SK-N-SH (cell line): ENCODE measurements around the gene CHST1. TPM values are rescaled to one million over a fixed set of nuclear protein-coding genes. Genes with fewer than 3 reads are reported as not detected.

Experiments
- CTCF ChIA-PET: fragments of 300-600, 350-600 bp; formaldehyde crosslinking; extraction: SDS; loops from one replicate; lab custom pipeline; 2021; lab: Yijun Ruan, JAX
- POLR2A ChIA-PET: fragments of 350-600 bp; sonication (Branson Sonifier 250); formaldehyde crosslinking; extraction: SDS; loops from one replicate; lab custom pipeline; 2020; ENCODE audit warnings: antibody characterized with exemption, inconsistent platforms; lab: Yijun Ruan, JAX
- DNase-seq: peaks from one replicate; pipeline ENCODE4 v3.0.0; 2012
- H2AFZ ChIP-seq: fragments of 200-600 bp; sonication (generic); 2 replicates; pipeline ENCODE4 v1.8.1; 2016; ENCODE audit warnings: antibody characterized with exemption, mild to moderate bottlenecking, low read depth
- H3F3A ChIP-seq: fragments of 200-600 bp; sonication (generic); replicated peaks from 2 replicates; pipeline ENCODE3; 2016; ENCODE audit warnings: antibody characterized with exemption, mild to moderate bottlenecking; ENCODE audit not compliant: insufficient read depth
- H3K27ac ChIP-seq, 2 experiments: fragments of 200-500 bp in 1 of 2; fragments of 200-600 bp in 1 of 2; sonication (Bioruptor generic) in 1 of 2; sonication (generic), shearing (Covaris generic) in 1 of 2; 2 replicates each; pipeline versions ENCODE4 v1.5.1 to v1.6.1; 2014 to 2016; ENCODE audit warnings: low read depth in 2 of 2, inconsistent platforms in 1 of 2, low read length in 1 of 2, mild to moderate bottlenecking in 1 of 2, mixed read lengths in 1 of 2
- H3K27me3 ChIP-seq: fragments of 200-600 bp; sonication (generic), shearing (Covaris generic); 2 replicates; pipeline ENCODE4 v1.6.1; 2016; ENCODE audit warnings: mixed run types; ENCODE audit not compliant: insufficient read depth
- H3K36me3 ChIP-seq, 2 experiments: fragments of 200-500 bp in 1 of 2; fragments of 200-600 bp in 1 of 2; sonication (Bioruptor generic) in 1 of 2; sonication (generic) in 1 of 2; replicated peaks in 1 of 2; 2 replicates each; pipeline versions ENCODE3 to v1.5.1; 2014 to 2016; ENCODE audit warnings: low read length in 1 of 2, mild to moderate bottlenecking in 1 of 2; ENCODE audit not compliant: insufficient read depth in 2 of 2, control insufficient read depth in 1 of 2
- H3K4me1 ChIP-seq, 2 experiments: fragments of 200-500 bp in 1 of 2; fragments of 200-600 bp in 1 of 2; sonication (Bioruptor generic) in 1 of 2; sonication (generic), shearing (Covaris generic) in 1 of 2; 2 replicates each; pipeline versions ENCODE4 v1.5.1 to v1.6.1; 2014 to 2016; ENCODE audit warnings: low read depth in 1 of 2, low read length in 1 of 2, mixed run types in 1 of 2; ENCODE audit not compliant: insufficient read depth in 2 of 2, control insufficient read depth in 1 of 2
- H3K4me2 ChIP-seq: fragments of 200-600 bp; sonication (generic), shearing (Covaris generic); 2 replicates; pipeline ENCODE4 v1.6.1; 2017; ENCODE audit warnings: mixed run types
- H3K4me3 ChIP-seq, 2 experiments: fragments of 200-500 bp in 1 of 2; fragments of 200-600 bp in 1 of 2; sonication (Bioruptor generic) in 1 of 2; sonication (generic), shearing (Covaris generic) in 1 of 2; 2 replicates each; pipeline versions ENCODE4 v1.5.1 to v1.8.1; 2014 to 2016; ENCODE audit warnings: low read depth in 2 of 2, inconsistent platforms in 1 of 2, low read length in 1 of 2, mild to moderate bottlenecking in 1 of 2, mixed read lengths in 1 of 2, moderate library complexity in 1 of 2
- H3K79me2 ChIP-seq: fragments of 200-600 bp; sonication (generic); 2 replicates; pipeline ENCODE4 v1.8.1; 2017; ENCODE audit warnings: mild to moderate bottlenecking; ENCODE audit not compliant: insufficient read depth
- H3K9ac ChIP-seq: fragments of 200-600 bp; sonication (generic); 2 replicates; pipeline ENCODE4 v1.6.1; 2017; ENCODE audit warnings: mixed run types
- H3K9me2 ChIP-seq: fragments of 200-600 bp; sonication (generic); 2 replicates; pipeline ENCODE4 v1.6.1; 2017; ENCODE audit warnings: mixed run types
- H3K9me3 ChIP-seq: fragments of 200-600 bp; sonication (generic); 2 replicates; pipeline ENCODE4 v1.6.1; 2017; ENCODE audit warnings: mixed run types, mild to moderate bottlenecking, moderate library complexity
- H4K20me1 ChIP-seq: fragments of 200-600 bp; sonication (generic); 2 replicates; pipeline ENCODE4 v1.6.1; 2017; ENCODE audit warnings: mild to moderate bottlenecking, mixed run types; ENCODE audit not compliant: insufficient read depth
- CHD2 ChIP-seq: fragments of 150-350 bp; IDR thresholded peaks from 2 replicates; pipeline ENCODE4 v1.6.1; 2018; ENCODE audit warnings: low read length; ENCODE audit not compliant: partially characterized antibody
- FOXJ3 ChIP-seq: sonication (generic); formaldehyde crosslinking; IDR thresholded peaks from 2 replicates; pipeline ENCODE4 v1.5.1; 2020; ENCODE audit warnings: mild to moderate bottlenecking, missing genetic modification reagents
- GABPA ChIP-seq: IDR thresholded peaks from 2 replicates; pipeline ENCODE4 v1.4.0; 2012; ENCODE audit warnings: low read depth, mild to moderate bottlenecking
- IRF3 ChIP-seq: fragments of 150-350 bp; IDR thresholded peaks from 2 replicates; pipeline ENCODE4 v1.6.1; 2016; ENCODE audit warnings: mild to moderate bottlenecking, low read depth, low read length
- MEF2A ChIP-seq: IDR thresholded peaks from 2 replicates; pipeline ENCODE4 v1.4.0; 2012; ENCODE audit warnings: low read depth, borderline replicate concordance
- NFIC ChIP-seq: IDR thresholded peaks from 2 replicates; pipeline ENCODE4 v1.4.0; 2012; ENCODE audit warnings: borderline replicate concordance
- REST ChIP-seq: IDR thresholded peaks from 2 replicates; pipeline ENCODE4 v1.6.1; 2012; ENCODE audit warnings: mild to moderate bottlenecking, low read depth, low read length, moderate library complexity
- RFX5 ChIP-seq: IDR thresholded peaks from 2 replicates; pipeline ENCODE4 v1.6.1; 2012; ENCODE audit warnings: mild to moderate bottlenecking, improper control_type of control experiment, low read length
- TCF12 ChIP-seq: IDR thresholded peaks from 2 replicates; pipeline ENCODE4 v1.4.0; 2012
- TEAD4 ChIP-seq: IDR thresholded peaks from 2 replicates; pipeline ENCODE4 v1.4.0; 2012; ENCODE audit warnings: mild to moderate bottlenecking, borderline replicate concordance; ENCODE audit not compliant: insufficient read depth
- USF1 ChIP-seq: IDR thresholded peaks from 2 replicates; pipeline ENCODE4 v1.4.0; 2012; ENCODE audit warnings: low read depth, borderline replicate concordance
- USF2 ChIP-seq: fragments of 150-350 bp; IDR thresholded peaks from 2 replicates; pipeline ENCODE4 v1.6.1; 2017; ENCODE audit warnings: antibody characterized with exemption, low read length, low read depth, borderline replicate concordance
- WGBS: methylation state at CpG from one replicate; pipeline ENCODE4 v1.1.6; 2017; ENCODE audit warnings: low lambda C conversion rate; 5-methylcytosine and 5-hydroxymethylcytosine counted together
- polyA plus RNA-seq, 3 experiments: library from polyadenylated mRNA; depleted of rRNA; stranded (reverse); fragments of >200 nt; gene quantifications; 2 replicates each; pipeline ENCODE4 v1.2.3, GENCODE V29; 2012

CHST1 gene
- polyA plus RNA-seq, 1 of the 3 experiments (the other 2 are of a cell fraction): 4.9 TPM

GRCh38 chr11:45667929-45668680, 2.7 kb upstream of the CHST1 start (continued):
- TF ChIP-seq REST: no peak
- no peak for TF ChIP-seq TCF12
- TF ChIP-seq RFX5: no peak
- TF ChIP-seq, all 33 proteins: peak for 0

- Histone ChIP-seq H3K79me2 (no peaks in the 10 kb centered on the region), H3K9me3 (no peaks in the 10 kb centered on the region), H3K27me3 (peaks cover 8% of the 10 kb centered on the region), H4K20me1 (no peaks in the 10 kb centered on the region), H3K27ac (no peak overlapping the region), H3K9ac (no peak overlapping the region), H3K4me3 (no peak overlapping the region), H3F3A (peaks cover 5% of the 10 kb centered on the region), H2AFZ (no peak overlapping the region), H3K4me2 (no peak overlapping the region), H3K9me2 (no peaks in the 10 kb centered on the region), H3K4me1 (peaks cover 27 to 28% of the 10 kb centered on the region in 2 experiments; a peak in 3 of 4 replicates), H3K36me3 (no peaks in the 10 kb centered on the region)
- 83% methylated on average over 12 of the region's 12 CpGs for WGBS
- ChIA-PET POLR2A (no interaction called here), CTCF (interaction anchor here (1.0 to 7.7 kb wide), 5 partner anchors 12 to 296 kb away, joined by 3 to 64 read pairs (median 4); no protein-coding TSS in a partner anchor)
- no peak for DNase-seq
- no peak for TF ChIP-seq NFIC
- no peak for TF ChIP-seq USF1
- no peak for TF ChIP-seq TEAD4
- no peak for TF ChIP-seq MEF2A
- TF ChIP-seq FOXJ3 (CRISPR knock-in tag): no peak
- TF ChIP-seq CHD2: no peak
- no peak for TF ChIP-seq GABPA
- TF ChIP-seq REST: no peak
- TF ChIP-seq IRF3: no peak
- TF ChIP-seq USF2: no peak
- TF ChIP-seq, all 33 proteins: peak for 0
Observed at GRCh38 chr11:45666648-45667642, 1.5 kb upstream of the CHST1 start.
